Uterus (tissue), 4 donors: ENCODE measurements around the gene EPPIN. TPM values are rescaled to one million over a fixed set of nuclear protein-coding genes. Genes with fewer than 3 reads are reported as not detected.

Source experiments
- DNase-seq, 2 donors: peaks; one replicate each; pipeline ENCODE4 v3.0.0-alpha.2; 2019 to 2020
- H3K27ac ChIP-seq, 2 donors: fragments of 200-600 bp; sonication (generic); 1 replicate in 1 of 2; 2 replicates in 1 of 2; pipeline ENCODE4 v1.5.1; 2016 to 2018
- H3K27me3 ChIP-seq, 2 donors: fragments of 200-600 bp; sonication (generic); one replicate each; pipeline ENCODE4 v1.5.1; 2018 to 2019; ENCODE audit warnings: control low read depth in 1 of 2
- H3K36me3 ChIP-seq, 2 donors: fragments of 200-600 bp; sonication (generic); one replicate each; pipeline ENCODE4 v1.5.1; 2019; ENCODE audit warnings: control low read depth in 1 of 2
- H3K4me1 ChIP-seq, 2 donors: fragments of 200-600 bp; sonication (generic); one replicate each; pipeline ENCODE4 v1.5.1; 2018 to 2019; ENCODE audit warnings: control low read depth in 1 of 2
- H3K4me3 ChIP-seq, 2 donors: fragments of 200-600 bp; sonication (generic); 1 replicate in 1 of 2; 2 replicates in 1 of 2; pipeline ENCODE4 v1.5.1; 2018 to 2019; ENCODE audit warnings: mild to moderate bottlenecking in 1 of 2
- H3K9me3 ChIP-seq, 2 donors: fragments of 200-600 bp; sonication (generic); one replicate each; pipeline ENCODE4 v1.5.1; 2019; ENCODE audit warnings: control low read depth in 1 of 2
- CTCF ChIP-seq, 4 experiments: fragments of 200-600 bp in 2 of 4; fragments of 450-650 bp in 2 of 4; sonication (generic) in 2 of 4; IDR thresholded peaks; one replicate each; pipeline ENCODE4 v1.5.1; 2016 to 2019; ENCODE audit warnings: antibody characterized with exemption in 4 of 4, mild to moderate bottlenecking in 2 of 4, moderate library complexity in 1 of 4
- POLR2A ChIP-seq, 2 donors: fragments of 450-650 bp; IDR thresholded peaks; one replicate each; pipeline ENCODE4 v1.6.1; 2016; ENCODE audit warnings: antibody characterized with exemption in 2 of 2, mild to moderate bottlenecking in 1 of 2, moderate library complexity in 1 of 2
- intact Hi-C: fragments of 100-400 bp; cut with DNase I; formaldehyde crosslinking; loops from one replicate; pipeline ENCODE4 v1.15.1; 2023; ENCODE audit warnings: low total_unique reads
- small RNA-seq: library from RNA; depleted of rRNA; stranded (forward); fragments of <200 nt; gene quantifications from one replicate; pipeline ENCODE3, GENCODE V24; 2016
- total RNA-seq, 4 donors: library from RNA; depleted of rRNA in 3 of 4; stranded (reverse); fragments of >200 nt in 3 of 4; gene quantifications; one replicate each; pipeline versions ENCODE4 v1.1.0 to v1.2.4, GENCODE V29; 2014 to 2023
- donor health status: DM: yes; HTN: yes; CAD: no.

The EPPIN gene
- total RNA-seq, 4 donors from 2014 or later = 0.97 TPM; not detected in 3

DNA sequence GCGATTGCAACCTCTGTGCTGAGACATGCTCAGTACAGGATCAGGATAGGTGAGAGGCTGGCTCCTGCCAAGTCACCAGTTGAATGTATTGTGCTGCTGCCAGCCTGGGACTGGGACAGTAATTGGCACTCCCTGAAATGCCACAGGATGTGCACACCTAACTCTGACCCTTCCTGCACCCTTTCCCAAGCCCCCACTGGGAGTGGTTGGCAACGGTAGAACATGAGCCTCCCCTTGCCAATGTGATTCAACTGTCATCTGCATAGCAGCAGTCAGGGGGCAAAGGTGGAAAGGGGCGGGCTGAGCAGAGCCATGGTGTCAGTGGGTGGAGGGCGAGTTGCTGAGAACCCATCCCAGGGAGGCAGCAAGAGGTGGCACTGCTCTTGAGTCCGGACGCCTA, 47.2 kb downstream of the EPPIN start:
- no peaks in the 10 kb centered on the region for H3K27me3 ChIP-seq
- no peak for DNase-seq
- no peaks in the 10 kb centered on the region for H3K9me3 ChIP-seq
- H3K4me1 ChIP-seq = no peaks in the 10 kb centered on the region
- TF ChIP-seq CTCF (IDR thresholded peaks at IDR 0.05) = no peak
- no peak for TF ChIP-seq POLR2A (IDR thresholded peaks at IDR 0.05)
- H3K27ac ChIP-seq = no peak overlapping the region
- H3K36me3 ChIP-seq = no peaks in the 10 kb centered on the region
- intact Hi-C loops = no loop called here
- no peak overlapping the region for H3K4me3 ChIP-seq

DNA sequence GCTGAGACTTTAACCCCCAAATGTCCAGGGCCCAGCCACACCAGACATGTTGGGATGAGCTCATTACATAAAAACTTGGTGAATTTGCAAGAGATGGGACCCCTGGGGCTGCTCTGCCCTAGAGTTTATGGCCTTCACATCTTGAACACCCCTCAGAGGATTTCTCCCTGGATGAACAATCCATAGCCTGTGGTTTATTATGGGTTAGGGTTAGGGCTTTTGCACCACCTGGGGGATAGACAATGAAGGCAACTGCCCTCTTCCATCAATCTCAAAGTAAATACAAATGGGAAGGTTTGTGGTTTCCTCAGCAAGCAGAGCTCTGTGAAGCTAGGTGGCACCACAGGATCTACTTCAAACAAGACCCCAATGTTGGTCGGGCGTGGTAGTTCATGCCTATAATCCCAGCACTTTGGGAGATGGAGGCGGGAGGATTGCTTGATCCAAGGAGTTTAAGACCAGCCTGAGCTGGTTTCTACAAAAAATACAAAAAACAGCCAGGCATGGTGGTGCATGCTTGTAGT, 49.2 kb downstream of the EPPIN start:
- no peak for DNase-seq
- H3K27me3 ChIP-seq = no peaks in the 10 kb centered on the region
- H3K4me3 ChIP-seq = no peak overlapping the region
- H3K27ac ChIP-seq = no peak overlapping the region
- no peaks in the 10 kb centered on the region for H3K36me3 ChIP-seq
- intact Hi-C loops = no loop called here
- no peaks in the 10 kb centered on the region for H3K4me1 ChIP-seq
- no peak for TF ChIP-seq POLR2A (IDR thresholded peaks at IDR 0.05)
- no peak for TF ChIP-seq CTCF (IDR thresholded peaks at IDR 0.05)
- no peaks in the 10 kb centered on the region for H3K9me3 ChIP-seq

- Histone ChIP-seq H3K9me3 (no peaks in the 10 kb centered on the region), H3K27me3 (no peaks in the 10 kb centered on the region), H3K4me1 (no peaks in the 10 kb centered on the region), H3K4me3 (no peak overlapping the region), H3K36me3 (no peaks in the 10 kb centered on the region), H3K27ac (no peak overlapping the region)
- TF ChIP-seq CTCF (IDR thresholded peaks at IDR 0.05) = no peak
- no peak for TF ChIP-seq POLR2A (IDR thresholded peaks at IDR 0.05)
- no peak for DNase-seq
- intact Hi-C loops = no loop called here
These were observed 51.0 kb downstream of the EPPIN start for GRCh38 chr20:45496166-45496565.

GRCh38 chr20:45495501-45495941, 51.7 kb downstream of the EPPIN start:
- Histone ChIP-seq H3K4me1 (no peaks in the 10 kb centered on the region), H3K9me3 (no peaks in the 10 kb centered on the region), H3K4me3 (no peak overlapping the region), H3K36me3 (no peaks in the 10 kb centered on the region), H3K27me3 (no peaks in the 10 kb centered on the region), H3K27ac (no peak overlapping the region)
- intact Hi-C loops = no loop called here
- TF ChIP-seq POLR2A (IDR thresholded peaks at IDR 0.05) (no peak), CTCF (IDR thresholded peaks at IDR 0.05) (no peak)
- no peak for DNase-seq

Small RNA genes lying within 50 kb of the gene (small RNA-seq; reads per million reads assigned to genes)
- not detected for gene AL031663.1
- gene HSPD1P21 = not detected
- not detected for gene RNA5SP485

Other genes starting within 250 kb of the EPPIN start
- gene RBPJL, start 240.6 kb downstream of the EPPIN start, total RNA-seq = not detected
- gene MATN4, start 239.1 kb downstream of the EPPIN start, total RNA-seq = 1 to 10 TPM in 1 of 4 donors, not detected in 3; 5.6 TPM
- gene SDC4, start 199.0 kb downstream of the EPPIN start, total RNA-seq = 10 to 100 TPM in 3 of 4 donors, 1 to 10 TPM in 1; 7.9 to 77.9 (median 48.4) TPM
- 10 to 100 TPM; 19.0 to 35.6 (median 25.0) TPM for gene SYS1, start 184.2 kb downstream of the EPPIN start, total RNA-seq
- 1 to 10 TPM in 1 of 4 donors, not detected in 3; 1.9 TPM for gene TP53TG5, start 169.1 kb downstream of the EPPIN start, total RNA-seq
- 10 to 100 TPM in 3 of 4 donors, 1 to 10 TPM in 1; 7.5 to 84.2 (median 62.4) TPM for gene DBNDD2, start 139.1 kb downstream of the EPPIN start, total RNA-seq
- gene PIGT, start 131.3 kb downstream of the EPPIN start, total RNA-seq = 10 to 100 TPM; 28.7 to 89.2 (median 62.6) TPM
- gene WFDC2, start 77.6 kb downstream of the EPPIN start, total RNA-seq = 10 to 100 TPM in 2 of 4 donors, 1 to 10 TPM in 1, not detected in 1; 7.9 to 18.3 (median 15.5) TPM
- gene SPINT3, start 31.8 kb downstream of the EPPIN start, total RNA-seq = not detected
- gene WFDC6, start 7.9 kb downstream of the EPPIN start, total RNA-seq = not detected
- not detected for gene WFDC8, start 31.9 kb upstream of the EPPIN start, total RNA-seq
- gene WFDC10A, start 82.3 kb upstream of the EPPIN start, total RNA-seq = not detected
- not detected for gene WFDC9, start 83.9 kb upstream of the EPPIN start, total RNA-seq
- gene WFDC11, start 122.8 kb upstream of the EPPIN start, total RNA-seq = not detected
- gene WFDC13, start 154.6 kb upstream of the EPPIN start, total RNA-seq = not detected
- not detected for gene WFDC10B, start 157.6 kb upstream of the EPPIN start, total RNA-seq
- not detected for gene SPINT4, start 174.9 kb upstream of the EPPIN start, total RNA-seq
- gene WFDC3, start 244.5 kb upstream of the EPPIN start, total RNA-seq = 1 to 10 TPM in 1 of 4 donors, not detected in 3; 2.0 TPM
- 10 to 100 TPM; 11.2 to 29.8 (median 17.1) TPM for gene DNTTIP1, start 244.6 kb upstream of the EPPIN start, total RNA-seq